Endothelial cell of hepatic sinusoid (primary cell): Measurements from ENCODE around the gene ZFHX3.

Experiments used
- in situ Hi-C: cut with HindIII; loops from 2 replicates; pipeline ENCODE4 v1.10.0; 2017; ENCODE audit warnings: low sequenced_read_pairs

The ZFHX3 gene

DNA sequence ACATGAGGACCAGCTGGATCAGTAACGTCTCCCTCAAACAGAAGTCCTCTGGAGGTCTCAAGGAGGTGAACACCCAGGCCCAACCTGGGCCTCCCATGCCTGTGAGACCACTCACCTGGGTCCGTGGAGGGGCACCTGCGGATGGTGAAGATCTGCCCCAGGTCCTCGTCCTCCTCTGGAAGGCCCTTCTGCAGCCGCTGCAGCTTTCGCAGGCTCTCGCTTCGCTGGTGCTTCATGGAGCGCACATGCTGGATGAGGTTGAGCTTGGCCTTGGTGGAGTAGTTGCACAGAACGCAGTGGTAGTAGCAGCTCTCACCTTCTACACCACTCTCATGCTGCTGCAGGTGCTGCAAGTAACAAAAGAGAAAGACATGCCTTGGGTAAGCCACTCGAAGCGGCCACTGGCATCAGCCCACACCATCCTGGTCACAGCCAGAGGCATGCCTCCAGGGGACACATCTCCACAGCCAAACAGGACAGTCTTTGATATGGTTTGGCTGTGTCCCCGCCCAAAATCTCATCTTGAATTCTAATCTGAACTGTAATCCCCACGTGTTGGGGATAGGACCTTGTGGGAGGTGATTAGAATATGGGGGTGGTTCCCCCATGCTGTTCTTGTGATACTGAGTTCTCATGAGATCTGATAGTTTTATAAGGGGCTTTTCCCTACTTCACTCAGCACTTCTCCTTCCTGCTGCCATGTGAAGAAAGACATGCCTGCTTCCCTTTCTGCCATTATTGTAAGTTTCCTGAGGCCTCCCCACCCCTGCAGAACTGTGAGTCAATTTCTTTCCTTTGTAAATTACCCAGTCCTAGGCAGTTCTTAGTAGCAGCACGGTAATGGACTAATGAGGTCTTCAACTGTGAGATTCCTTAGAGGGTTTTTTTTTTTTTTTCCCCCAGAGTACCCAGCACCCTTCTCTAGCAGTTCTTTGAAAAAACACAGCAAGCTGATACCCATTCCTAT lies 158.0 kb downstream of the ZFHX3 start:
- in situ Hi-C loops, result no loop called here

DNA sequence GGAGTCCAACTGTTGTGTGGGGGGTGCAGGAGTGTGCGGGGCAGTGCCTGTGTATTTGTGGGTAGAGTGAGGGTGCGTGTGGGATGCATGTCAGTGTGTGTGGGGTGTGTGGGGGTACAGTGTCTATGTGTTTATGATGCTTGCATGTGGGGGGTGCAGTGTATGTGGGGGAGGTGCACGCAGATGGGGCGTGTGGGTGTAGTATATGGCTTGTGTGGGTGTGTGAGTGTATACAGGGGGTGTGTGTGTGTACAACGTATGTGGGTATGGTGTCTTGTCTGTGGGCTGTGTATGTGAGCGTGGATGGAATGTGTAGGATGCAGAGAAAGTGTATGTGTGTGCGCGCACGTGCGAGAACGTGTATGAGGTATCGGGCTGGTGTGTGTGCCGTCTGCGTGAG lies 160.4 kb downstream of the ZFHX3 start:
- in situ Hi-C loops, result no loop called here

DNA sequence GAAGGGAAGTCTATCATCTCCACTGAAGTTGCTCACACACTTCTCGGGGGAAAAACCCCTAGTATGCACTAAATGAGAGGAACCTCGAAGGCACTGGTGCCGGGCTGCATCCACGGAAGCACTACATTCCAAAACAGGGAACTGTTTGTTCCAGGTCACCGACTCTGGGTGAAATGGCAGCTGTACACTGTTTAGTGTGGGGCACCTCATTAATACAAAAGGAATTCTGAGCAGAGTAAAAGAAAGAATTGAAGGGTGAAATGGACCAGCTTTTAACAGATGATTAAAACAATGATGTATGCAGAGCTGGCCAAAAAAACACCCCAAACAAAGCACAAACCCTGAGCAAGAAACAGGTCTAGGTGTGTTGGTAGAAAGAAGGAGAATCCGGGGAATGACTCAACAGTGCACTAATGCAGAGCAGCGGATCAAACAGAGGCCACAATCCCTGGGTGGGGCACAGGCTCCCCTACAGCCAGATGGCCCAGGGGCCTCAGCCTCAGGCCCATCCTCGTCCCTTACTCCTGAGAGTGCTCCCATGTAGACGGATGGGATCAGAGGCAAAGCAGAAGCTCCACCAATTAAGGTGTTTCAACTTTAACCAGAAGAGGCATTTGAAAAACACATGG lies 161.5 kb downstream of the ZFHX3 start:
- in situ Hi-C loops, result no loop called here

DNA sequence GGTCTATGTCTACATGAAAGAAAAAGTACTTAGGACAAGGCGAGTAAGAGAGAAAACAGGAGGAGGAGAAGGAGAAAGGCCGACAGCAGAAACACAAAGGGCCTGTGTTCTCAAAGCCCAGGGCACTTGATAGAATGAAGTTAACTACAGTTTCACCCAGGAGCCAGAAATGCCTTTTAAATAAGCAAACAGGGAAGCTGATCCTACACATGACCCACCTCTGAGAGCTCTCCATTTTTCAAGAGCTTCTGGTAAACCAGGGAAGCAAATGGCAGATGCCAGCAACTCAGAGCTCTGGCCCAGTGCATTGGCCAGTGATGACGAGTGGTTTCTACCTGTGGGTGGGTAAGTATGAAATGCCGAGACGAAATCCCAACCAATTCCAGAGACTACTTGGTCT lies 163.4 kb downstream of the ZFHX3 start:
- in situ Hi-C loops, result no loop called here

DNA sequence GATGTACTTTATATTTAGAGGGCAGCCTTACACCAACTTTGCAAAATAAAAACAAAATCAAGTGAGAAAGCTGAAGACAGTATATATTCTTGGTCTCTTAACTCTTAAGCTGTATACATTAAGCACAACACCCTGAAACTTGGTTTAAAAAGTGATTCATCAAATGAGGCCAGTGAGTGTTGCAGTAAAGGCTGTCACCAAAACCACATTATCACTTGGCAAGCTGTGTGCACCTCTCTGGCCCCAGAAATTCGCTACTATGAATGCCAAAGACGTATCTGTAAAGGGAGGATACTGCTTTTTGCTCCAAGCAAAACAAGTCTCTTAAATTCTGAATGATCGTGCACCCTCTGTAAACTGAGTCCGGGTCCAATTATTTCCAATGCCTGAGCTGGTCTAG lies 163.9 kb downstream of the ZFHX3 start:
- in situ Hi-C loops, result no loop called here

DNA sequence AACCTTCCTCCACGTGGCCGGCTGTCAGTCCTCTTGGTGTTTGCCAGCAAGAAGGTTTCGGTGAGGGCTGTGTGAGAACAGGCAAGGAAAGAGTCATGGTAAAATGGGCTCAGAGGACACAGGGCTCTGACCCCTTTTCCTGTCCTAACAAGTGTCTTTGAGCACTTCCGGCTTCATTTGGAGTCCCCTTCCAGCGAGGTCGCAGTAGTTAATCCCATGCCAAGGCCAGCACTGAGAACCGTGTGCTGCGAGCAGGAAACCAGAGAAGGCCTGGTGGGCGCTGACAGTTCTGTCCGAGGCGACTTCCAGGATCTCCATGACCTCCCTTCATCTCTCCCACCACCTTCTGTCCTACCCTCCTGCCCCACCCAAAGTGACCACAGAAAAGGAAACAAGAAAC lies 168.1 kb downstream of the ZFHX3 start:
- in situ Hi-C loops, result no loop called here

DNA sequence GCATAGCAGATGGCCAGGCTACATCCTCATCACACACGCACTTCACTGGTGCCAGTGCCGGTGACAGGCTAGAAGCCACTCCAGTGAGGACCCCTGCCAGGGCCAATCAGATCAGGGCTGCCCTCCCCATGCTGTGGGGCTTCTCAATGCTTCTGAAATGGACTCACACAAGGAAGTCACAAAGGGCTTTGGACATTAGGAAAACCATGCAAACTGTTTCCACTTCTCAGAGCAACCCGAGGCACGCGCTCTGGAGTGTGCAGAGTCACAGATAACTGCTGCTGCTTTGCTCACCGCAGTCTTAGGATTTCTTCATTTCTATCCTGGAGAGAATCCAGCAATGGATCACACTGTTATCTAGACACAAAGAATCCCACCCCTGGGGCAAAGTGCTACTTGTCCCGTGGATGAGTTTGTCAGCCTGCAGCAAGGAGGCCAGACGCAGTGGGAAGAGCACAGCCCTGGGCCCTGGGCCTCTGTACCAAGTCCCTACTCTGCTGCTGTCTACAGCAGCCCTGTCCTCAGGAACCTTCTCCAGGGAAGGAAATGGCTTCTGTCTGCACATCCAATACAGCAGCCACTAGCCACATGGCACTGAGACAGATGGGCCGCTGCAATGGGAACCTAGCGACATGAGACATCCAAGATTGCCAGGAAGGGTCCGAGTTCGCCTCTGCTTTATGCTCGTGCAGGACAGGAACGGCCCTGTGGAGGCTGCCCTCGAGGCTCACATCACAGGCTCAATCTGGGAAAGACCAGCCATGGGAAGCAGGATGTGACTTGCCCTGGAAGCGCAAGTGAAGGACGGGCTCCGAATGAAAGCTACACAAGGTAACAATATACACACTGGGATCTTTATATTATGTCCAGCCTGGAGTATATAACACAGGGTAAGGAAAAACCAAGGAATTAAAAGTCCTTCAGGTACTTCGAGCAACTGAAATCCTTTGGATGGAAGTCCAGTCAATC lies 169.3 kb downstream of the ZFHX3 start:
- in situ Hi-C loops, result no loop called here

DNA sequence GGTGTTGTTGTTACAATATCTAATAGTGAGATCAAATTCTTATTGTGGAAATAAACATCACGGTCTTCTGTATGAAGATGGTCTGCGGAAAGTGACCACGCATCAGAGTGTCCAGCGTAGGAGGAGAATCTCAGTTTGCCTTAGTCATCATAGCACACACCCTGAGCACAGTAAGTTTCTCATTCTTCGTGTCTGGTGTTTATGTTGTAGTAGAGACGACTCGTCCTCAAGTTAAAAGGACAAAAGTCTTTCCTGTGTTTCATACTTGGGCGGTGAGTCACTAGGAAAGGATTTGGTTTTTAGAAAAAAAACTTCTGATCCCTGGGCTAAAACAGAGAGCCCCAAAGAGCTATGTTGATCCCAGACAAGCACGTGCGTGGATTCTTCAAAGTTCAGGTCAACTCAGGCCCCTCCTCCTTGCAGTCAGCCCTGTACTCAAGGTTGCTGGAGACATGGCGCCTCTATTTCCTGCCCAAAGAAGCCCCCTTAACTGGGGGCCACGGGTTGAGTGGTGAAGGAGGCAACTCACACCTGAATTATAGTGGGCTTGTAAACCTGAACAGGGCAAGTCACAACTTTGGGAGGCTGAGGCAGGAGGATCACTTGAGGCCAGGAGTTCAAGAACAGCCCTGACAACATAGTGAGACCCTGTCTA lies 170.4 kb downstream of the ZFHX3 start:
- in situ Hi-C loops, result no loop called here

DNA sequence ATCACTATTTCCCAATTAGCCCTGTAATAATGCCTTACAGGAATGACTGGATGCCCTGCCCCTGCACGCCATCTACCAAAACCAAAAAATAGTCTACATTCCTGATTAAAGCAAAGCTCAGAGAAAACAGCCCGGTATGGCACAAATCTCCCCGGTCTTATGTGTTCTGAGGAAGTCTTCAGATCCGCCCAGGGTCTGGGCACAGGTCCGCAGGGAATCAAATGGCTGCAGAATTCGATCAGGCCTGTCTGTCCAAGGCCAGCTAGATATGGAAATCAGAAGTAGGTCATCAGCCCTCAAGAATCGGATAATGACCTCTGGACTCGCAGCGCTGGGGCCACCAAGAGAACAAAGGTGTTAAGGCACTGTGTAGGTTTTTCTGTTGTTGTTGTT lies 171.0 kb downstream of the ZFHX3 start:
- in situ Hi-C loops, result no loop called here

DNA sequence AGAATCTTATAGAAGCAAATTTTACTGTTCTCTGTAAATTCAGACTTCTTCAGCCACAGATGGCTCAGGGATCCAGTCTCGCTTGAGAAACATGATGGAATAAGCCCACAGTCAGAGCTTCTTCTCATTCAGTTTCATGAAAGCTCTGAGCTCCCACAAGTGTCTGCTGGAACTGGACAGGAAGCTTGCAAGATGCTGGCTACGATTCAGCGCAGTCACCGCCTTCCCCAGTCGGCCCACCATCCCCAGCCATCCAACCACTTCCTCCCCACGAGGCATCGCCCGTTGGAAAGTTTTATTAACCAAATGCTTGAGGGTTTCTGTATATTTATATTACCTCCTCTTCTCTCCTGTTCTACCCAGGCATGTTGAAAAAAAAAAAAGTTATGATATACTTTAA lies 171.7 kb downstream of the ZFHX3 start:
- in situ Hi-C loops, result no loop called here

DNA sequence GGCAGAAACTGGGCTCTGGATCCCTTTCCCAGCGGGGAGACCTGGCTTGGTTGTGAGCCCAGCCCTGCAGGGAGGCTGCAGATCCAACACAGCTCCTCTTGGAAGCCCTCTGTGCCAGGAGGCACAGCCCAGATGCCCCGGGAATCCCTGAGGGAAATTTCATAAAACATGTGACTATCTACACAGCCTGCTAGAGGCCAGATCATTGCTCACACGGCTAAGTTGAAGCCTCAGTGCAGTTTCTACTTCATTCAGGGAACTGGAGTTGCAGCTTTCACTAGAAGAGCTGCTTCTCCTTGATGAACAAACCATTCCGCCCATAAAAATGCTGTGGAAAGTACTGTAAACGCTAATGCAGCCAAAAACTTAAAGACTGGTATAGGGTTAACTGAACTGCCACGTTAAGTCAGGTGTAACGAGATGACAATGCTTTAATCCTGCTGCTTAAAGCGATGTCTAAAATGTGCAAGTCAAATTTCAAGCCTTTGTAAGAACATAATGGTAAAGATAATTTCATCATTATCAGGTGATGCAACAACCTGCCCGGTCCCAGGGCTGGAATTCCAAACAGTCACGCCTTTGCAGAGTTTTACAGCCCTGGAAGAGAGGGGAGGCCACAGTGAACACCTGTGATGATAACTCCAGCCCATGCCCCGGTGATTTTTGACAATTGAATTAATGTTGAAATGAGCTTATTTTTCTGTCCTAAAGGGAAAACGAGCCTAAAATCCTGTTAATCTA lies 172.5 kb downstream of the ZFHX3 start:
- in situ Hi-C loops, result no loop called here

DNA sequence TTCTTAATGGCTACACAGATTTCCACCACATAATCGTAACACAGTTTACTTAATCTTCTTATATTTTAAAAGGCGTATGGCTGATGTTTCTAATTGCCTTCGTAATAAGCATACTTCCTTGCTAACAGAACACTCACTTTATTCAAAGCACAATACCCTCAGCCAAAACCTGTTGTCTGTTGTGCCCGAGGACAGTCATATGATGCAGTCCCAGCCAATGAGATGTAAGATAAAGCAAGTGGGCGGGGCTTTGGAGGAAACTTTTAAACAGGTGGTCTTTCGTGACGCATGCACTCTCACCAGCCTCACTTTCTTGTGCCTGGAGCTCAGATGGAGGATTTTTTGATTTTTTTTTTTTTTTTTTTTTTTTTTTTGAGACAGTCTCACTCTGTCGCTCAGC lies 174.1 kb downstream of the ZFHX3 start:
- in situ Hi-C loops, result no loop called here

DNA sequence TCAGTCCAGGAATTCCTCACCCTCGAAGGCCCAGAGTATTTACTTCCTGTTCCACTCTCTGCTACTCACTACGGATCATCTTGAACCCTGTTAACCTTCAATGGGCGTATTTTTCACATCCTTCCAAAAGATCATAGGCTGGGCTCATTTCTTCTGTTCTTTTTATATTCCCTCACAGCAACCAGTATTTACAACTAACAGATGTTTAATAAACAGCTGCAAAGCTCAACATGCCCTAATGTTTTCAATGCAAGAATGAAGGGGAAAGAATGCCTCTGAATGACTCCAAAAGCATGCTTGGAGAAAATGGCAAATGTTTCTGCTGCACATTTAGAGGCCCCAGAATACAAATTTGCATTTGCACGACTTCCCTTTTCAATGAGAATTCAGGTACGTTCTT lies 174.9 kb downstream of the ZFHX3 start:
- in situ Hi-C loops, result no loop called here

DNA sequence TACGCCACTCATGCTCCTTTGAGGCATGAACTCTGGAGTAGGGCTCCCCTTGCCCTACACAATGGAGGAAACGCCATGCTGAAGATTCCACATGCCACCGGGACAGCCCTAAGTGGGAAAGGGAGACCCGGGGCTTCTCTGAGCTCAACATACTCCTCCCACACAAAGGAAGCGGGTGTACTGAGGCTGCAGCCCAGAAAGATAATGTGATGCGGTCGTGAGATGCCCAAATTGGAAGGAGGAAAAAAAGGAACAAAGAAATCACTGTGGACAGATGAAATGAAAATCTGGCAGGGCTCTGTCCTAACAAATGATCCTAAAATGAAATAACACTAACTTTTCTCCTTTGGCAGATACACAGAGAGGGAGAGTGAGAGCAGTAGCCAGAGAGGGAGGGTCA lies 182.1 kb downstream of the ZFHX3 start:
- in situ Hi-C loops, result no loop called here

DNA sequence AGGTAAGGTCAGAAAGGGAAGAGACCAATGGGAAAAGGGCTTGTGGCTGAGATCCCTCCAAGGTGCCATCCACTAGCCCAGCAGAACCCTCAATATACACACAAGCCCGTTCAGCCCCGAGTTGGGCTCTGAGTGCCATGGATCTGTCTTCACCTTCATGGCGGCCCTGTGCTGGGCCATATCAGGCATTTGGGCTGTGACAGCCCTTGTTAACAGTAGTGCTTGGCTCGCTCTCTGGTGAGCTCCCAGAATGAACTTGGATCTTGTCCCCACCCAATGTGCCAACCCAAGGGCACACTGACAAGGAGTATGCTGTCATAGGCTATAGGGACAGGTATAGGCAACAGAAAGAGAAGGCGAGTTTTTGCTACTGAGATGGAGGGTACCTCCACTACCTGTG lies 182.7 kb downstream of the ZFHX3 start:
- in situ Hi-C loops, result no loop called here

DNA sequence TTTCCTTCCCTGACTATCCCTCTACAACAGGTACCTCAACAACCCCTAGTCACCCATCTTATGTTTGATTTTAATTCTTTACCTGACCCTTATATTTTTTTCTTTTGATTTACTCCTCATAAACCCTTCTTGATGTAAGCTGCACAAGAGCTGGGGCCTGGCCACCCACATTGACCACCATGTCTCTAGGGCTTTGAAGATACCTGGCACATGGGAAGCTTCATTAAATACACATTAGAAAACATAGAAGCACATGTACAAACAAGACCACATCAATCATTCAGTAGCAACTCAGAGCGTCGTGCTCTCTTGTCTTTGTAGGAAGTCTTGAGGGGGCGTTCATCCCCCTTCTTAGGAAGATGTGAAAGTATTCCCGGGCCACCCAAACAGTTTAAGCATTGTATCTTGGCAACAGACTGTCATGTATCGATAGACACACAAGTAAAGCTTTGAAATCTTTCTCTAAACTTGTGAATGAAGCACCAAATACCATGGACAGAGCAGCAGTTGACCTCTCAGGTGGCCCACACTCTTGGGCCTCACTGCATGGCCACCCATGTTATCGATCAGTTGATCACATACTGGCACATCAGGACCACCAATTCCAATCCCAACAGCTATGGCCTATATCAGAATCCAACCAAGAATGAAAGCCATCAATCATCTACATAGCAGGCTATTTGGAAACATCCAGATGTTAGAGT lies 183.6 kb downstream of the ZFHX3 start:
- in situ Hi-C loops, result loop anchor here (5.0 kb wide), 2 partner anchors 68 to 72 kb away; no protein-coding TSS in a partner anchor

DNA sequence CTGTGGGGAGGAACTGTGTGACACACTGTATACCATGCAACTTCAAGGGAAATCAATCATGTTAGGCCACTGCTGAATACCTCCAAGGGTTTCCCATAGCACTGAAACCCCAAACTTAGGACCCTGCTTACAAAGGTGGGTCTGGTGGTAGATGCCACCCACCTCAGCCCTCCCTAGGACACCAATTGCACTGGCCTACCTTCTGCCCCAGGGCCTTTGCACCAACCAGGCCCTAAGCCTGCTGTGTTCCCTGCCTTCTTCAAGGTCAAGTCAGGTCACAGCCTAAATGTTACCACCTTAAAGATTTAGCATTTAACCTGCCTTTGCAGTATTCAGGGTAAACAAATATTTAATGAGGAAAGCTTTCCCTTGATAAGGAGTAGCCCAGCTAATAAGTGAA lies 185.8 kb downstream of the ZFHX3 start:
- in situ Hi-C loops, result loop anchor here (5.0 kb wide), 2 partner anchors 70 kb away; no protein-coding TSS in a partner anchor

DNA sequence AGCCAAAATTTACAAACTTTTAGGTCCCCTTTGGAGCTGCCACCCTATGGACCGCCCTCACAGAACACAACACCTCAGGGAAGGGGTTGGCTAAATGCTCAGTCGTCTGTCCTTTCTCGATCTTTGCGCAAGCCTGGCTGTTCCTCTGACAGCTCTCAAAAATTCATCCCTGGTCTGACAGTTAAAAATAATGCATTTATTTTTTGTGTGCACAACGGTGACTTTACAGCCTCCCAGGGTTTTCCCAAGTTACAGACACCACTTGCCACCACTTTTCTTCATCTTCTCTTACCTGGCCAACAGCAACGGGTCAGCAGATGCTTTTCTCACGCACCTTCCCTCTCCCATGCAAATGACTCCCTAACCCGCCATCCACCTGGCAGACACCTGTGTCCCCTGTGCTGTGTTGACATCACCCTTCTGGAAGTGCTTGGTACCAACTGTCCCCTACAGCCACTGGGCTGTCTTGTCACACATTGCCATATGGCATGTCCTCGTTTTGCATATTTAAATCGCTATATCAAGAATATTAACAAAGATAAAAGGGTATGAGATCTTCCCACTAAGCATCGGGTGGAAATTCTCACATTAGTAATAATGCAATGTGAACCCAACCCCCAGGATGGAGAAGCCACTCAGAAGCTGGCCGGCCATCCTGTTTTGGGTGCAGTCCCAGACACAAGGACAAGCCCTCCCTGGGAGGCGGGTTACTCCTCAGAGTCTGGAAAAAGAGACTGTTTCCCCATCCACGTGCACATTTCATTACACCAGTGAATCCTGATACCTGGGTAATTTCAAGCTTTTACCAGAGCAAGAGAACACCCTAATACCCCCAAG lies 187.0 kb downstream of the ZFHX3 start:
- in situ Hi-C loops, result loop anchor here (5.0 kb wide), 2 partner anchors 69 to 71 kb away; no protein-coding TSS in a partner anchor
